ENCODE results near the gene FAM181B.
"Not testable (repeated sequence)": the region's sequence is repeated elsewhere in the genome, so short reads cannot be mapped to it uniquely, and the experiment has no call there.

FAM181B gene

GRCh38 chr11:82732348-82732733 lies 1.3 kb downstream of the FAM181B start:
- no peak for DNase-seq

GRCh38 chr11:82731691-82732277 lies 1.9 kb downstream of the FAM181B start:
- no peak for DNase-seq

GRCh38 chr11:82730754-82731153 lies 2.9 kb downstream of the FAM181B start:
- DNase-seq, result no peak

- no peak for DNase-seq
These were observed 3.4 kb downstream of the FAM181B start for GRCh38 chr11:82730286-82730685.

- no peak for DNase-seq
These were observed 9.6 kb downstream of the FAM181B start for GRCh38 chr11:82724026-82724425.

GRCh38 chr11:82722231-82722630 lies 11.4 kb downstream of the FAM181B start:
- DNase-seq, result no peak

GRCh38 chr11:82720267-82721065 lies 13.2 kb downstream of the FAM181B start:
- no peak for DNase-seq

- DNase-seq, result no peak
These were observed 14.1 kb downstream of the FAM181B start for GRCh38 chr11:82719361-82720105.

- no peak for DNase-seq
These were observed 14.8 kb downstream of the FAM181B start for GRCh38 chr11:82718821-82719220.

- DNase-seq, result no peak
These were observed 15.4 kb downstream of the FAM181B start for GRCh38 chr11:82718307-82718706.

- no peak for DNase-seq
These were observed 19.1 kb downstream of the FAM181B start for GRCh38 chr11:82714346-82715174.

- DNase-seq, result no peak
These were observed 22.0 kb downstream of the FAM181B start for GRCh38 chr11:82711648-82712047.

- no peak for DNase-seq
These were observed 29.9 kb downstream of the FAM181B start for GRCh38 chr11:82703796-82704195.

GRCh38 chr11:82703226-82703625 lies 30.4 kb downstream of the FAM181B start:
- DNase-seq, result no peak

GRCh38 chr11:82701847-82702520 lies 31.7 kb downstream of the FAM181B start:
- DNase-seq, result no peak

- DNase-seq, result no peak
These were observed 34.9 kb downstream of the FAM181B start for GRCh38 chr11:82698576-82699352.

- DNase-seq, result no peak
These were observed 40.7 kb downstream of the FAM181B start for GRCh38 chr11:82692981-82693380.

- DNase-seq, result not testable (repeated sequence)
These were observed 44.3 kb downstream of the FAM181B start for GRCh38 chr11:82689347-82689746.

GRCh38 chr11:82686211-82686610 lies 47.5 kb downstream of the FAM181B start:
- DNase-seq, result no peak

GRCh38 chr11:82683029-82683428 lies 50.6 kb downstream of the FAM181B start:
- no peak for DNase-seq

- DNase-seq, result no peak
These were observed 51.5 kb downstream of the FAM181B start for GRCh38 chr11:82682003-82682751.
